Hematopoietic multipotent progenitor cell treated with erythropoietin and hydrocortisone succinate and interleukin-3 and kit ligand, for 4 days (in vitro differentiated cells): Measurements from ENCODE around the gene MRPL52.
"Not testable (repeated sequence)": the region's sequence is repeated elsewhere in the genome, so short reads cannot be mapped to it uniquely, and the experiment has no call there.

Source experiments
- DNase-seq: peaks from one replicate; pipeline ENCODE4 v3.0.0-alpha.2; 2015

The MRPL52 gene

GRCh38 chr14:22841311-22841710 lies 11.6 kb downstream of the MRPL52 start:
- no peak for DNase-seq

GRCh38 chr14:22841769-22842168 lies 12.1 kb downstream of the MRPL52 start:
- no peak for DNase-seq

GRCh38 chr14:22842211-22843122 lies 12.8 kb downstream of the MRPL52 start:
- no peak for DNase-seq

- DNase-seq: no peak
Observed at GRCh38 chr14:22843123-22843925, 13.6 kb downstream of the MRPL52 start.

DNA sequence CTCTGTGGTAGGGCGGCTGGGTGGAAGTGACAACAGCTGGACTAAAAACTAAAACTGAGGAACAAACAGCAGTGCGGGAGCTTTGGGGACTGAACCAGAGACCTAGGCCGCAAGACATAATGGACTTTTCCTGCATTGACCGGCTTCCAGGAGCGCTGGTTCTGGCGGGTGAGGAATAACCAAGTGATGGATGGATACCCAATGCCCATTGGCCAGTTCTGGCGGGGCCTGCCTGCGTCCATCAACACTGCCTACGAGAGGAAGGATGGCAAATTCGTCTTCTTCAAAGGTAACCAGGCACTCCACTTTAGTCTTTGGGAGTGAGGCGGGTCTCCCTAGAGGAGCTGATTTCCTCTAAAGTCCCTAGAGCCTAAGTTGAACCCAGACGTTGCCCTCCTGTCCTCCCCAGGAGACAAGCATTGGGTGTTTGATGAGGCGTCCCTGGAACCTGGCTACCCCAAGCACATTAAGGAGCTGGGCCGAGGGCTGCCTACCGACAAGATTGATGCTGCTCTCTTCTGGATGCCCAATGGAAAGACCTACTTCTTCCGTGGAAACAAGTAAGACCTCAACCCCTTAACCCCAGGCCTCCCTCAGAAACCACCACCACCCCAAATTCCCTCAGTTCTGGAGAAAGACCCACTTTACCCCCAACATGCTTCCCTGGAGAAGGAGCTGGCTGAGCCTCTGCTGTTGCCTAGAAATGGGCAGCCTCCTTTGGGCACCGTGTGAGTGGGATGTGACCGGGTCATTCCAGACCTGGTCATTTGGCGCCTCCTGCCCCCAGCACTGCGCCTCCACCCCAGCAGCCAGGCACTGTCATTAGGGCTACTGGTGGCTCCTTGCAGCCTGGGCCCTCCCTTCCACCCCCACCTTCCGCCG lies 14.8 kb downstream of the MRPL52 start:
- no peak for DNase-seq

- DNase-seq: no peak
Observed at GRCh38 chr14:22845103-22845394, 15.4 kb downstream of the MRPL52 start.

- DNase-seq: no peak
Observed at GRCh38 chr14:22845821-22846625, 16.3 kb downstream of the MRPL52 start.

DNA sequence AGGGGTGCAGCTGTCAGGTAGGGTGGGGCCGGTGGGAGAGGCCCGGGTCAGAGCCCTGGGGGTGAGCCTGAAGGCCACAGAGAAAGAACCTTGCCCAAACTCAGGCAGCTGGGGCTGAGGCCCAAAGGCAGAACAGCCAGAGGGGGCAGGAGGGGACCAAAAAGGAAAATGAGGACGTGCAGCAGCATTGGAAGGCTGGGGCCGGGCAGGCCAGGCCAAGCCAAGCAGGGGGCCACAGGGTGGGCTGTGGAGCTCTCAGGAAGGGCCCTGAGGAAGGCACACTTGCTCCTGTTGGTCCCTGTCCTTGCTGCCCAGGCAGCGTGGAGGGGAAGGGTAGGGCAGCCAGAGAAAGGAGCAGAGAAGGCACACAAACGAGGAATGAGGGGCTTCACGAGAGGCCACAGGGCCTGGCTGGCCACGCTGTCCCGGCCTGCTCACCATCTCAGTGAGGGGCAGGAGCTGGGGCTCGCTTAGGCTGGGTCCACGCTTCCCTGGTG lies 17.2 kb downstream of the MRPL52 start:
- DNase-seq: no peak

DNA sequence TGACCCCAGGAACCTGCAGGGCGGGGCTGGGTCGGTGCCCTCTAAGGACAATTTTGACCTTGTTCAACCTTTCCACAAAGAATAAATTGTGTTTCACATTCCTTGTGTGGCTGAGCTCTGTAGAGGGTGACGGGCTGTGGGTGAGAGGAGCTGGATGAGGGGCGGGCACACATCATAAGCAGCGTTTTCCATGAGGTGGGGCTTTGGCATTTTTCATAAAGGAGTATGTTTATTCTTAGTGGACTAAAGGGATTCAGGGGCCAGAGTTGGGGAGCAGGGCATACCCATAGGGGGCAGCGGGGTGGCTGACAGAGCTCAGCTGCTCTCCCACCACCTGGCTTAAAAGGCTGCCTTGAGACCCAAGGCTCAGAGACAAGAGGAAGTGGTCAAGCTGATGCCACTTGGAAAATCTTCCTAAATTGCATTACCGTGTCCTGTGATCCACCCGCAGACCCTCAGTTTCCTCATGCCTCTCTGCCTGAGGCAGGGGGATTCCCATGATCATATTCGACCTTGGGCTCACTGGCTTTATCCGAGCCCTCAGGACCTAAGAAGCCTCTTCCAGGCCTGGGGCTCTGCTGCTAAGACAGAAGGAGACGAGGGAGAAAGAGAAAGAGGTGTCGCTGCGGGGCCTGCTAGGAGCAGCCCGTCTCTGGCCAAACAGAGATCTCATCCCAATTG lies 18.1 kb downstream of the MRPL52 start:
- no peak for DNase-seq

DNA sequence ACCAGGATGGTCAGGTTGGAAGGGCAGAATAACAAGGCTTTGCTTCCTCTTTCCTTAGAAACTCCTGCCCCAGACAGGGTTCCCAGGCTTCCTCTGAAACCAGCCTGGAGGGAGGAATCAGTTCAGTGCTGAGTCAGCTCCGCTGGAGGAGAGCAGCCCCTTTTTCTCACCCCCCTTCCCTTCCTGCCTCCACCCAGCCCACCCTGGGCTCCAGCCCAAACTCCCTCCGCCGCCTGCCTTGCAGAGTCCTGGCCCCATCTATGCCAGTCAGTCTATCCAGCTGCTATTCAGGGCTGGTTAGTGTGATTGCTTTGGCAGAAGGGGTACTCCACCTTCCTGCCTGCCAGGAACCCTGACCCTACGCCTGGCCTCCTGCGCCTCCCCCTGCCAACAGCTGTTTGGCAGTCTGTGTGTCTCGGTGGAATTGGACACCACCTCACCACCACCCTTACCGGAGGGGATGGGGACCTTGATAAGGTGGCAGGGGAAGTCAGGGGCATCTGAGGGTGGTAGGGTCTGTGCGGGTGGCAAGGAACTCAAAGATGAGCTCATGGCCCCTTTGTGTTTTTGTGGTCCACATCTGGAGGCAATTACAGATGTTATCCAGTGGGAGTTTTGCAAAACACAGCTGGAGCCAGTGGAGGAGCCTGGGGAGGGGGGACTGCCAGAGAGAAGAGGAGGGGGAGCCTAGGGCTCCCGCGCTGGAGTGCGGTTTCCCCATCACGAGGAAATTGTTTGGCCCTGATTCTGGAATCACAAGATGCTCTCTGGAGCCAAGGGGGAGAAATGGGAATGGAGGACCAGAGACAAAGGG lies 18.9 kb downstream of the MRPL52 start:
- DNase-seq: peak; percentile 60

- DNase-seq: no peak
Observed at GRCh38 chr14:22849212-22849819, 19.6 kb downstream of the MRPL52 start.

GRCh38 chr14:22850944-22851764 lies 21.5 kb downstream of the MRPL52 start:
- DNase-seq: peak; percentile 74

DNA sequence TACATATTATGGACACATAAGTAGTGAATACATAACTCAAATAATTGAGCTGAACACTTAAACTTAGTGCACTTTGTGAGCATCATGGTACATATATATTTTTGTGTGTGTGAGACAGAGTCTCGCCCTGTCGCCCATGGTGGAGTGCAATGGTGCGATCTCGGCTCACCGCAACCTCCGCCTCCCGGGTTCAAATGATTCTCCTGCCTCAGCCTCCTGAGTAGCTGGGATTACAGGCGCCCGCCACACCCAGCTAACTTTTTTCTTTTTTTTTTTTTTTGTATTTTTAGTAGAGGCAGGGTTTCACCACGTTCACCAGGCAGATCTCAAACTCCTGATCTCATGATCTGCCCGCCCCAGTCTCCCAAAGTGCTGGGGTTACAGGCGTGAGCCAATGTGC lies 22.5 kb downstream of the MRPL52 start:
- not testable (repeated sequence) for DNase-seq

DNA sequence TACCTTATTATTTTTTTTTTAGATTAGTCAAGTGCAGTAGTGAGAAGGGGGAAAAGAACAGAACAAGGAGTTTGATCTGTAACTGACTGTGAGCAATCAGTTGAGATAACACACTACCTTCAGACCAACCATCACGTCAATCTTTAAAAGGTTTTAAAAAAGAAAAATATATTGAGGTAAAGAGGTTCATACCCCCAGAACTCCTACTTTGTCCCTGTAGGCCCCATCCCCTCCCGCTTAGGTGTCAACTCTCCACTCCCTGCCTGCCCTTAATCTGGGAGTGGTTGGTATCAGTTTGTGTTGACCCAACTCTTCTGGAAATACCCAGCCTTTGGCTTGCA lies 22.9 kb downstream of the MRPL52 start:
- no peak for DNase-seq

GRCh38 chr14:22852940-22853767 lies 23.5 kb downstream of the MRPL52 start:
- DNase-seq: peak; percentile 94

DNA sequence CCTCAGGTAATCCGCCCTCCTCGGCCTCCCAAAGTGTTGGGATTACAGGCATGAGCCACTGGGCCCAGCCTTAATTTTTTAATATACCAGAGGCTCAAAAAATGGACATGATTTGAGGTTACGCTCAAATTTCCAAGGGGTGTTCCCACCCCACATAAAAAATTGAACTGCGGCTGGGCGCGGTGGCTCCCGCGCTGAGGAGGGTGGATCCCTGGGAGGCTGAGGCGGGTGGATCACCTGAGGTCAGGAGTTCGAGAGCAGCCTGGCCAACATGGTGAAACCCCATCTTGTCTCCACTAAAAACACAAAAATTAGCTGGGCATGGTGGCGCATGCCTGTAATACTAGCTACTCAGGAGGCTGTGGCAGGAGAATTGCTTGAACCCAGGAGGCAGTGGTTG lies 24.6 kb downstream of the MRPL52 start:
- not testable (repeated sequence) for DNase-seq

GRCh38 chr14:22854963-22855724 lies 25.5 kb downstream of the MRPL52 start:
- no peak for DNase-seq

DNA sequence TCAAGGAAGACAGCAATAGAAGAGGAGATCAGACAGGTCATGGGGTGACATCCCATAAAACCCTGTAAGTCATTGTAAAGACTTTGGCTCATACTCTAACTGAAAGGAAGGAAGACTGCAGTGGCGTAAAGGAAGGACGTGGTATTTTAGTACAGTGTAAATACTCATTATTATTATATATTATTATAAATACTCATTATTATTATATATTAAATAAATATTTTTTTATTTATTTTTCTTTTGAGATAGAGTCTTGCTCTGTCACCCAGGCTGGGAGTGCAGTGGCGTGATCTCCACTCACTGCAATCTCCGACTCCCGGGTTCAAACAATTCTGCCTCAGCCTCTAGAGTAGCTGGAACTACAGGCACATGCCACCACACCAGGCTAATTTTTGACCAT lies 26.7 kb downstream of the MRPL52 start:
- no peak for DNase-seq
